Endothelial cell of umbilical vein (primary cell): ENCODE measurements around the gene RALGAPB. TPM values are rescaled to one million over a fixed set of nuclear protein-coding genes. Genes with fewer than 3 reads are reported as not detected.

Experiments used
- BruUV-seq: library from RNA; stranded (reverse); fragments of 400-500 nt; replicated peaks from 2 replicates; lab custom pipeline; 2021; lab: Mats Ljungman, UMichigan
- CTCF ChIA-PET: fragments of 300-600, 350-600 bp; sonication (Branson Sonifier 250); formaldehyde crosslinking; loops from one replicate; lab custom pipeline; 2021; ENCODE audit warnings: antibody characterized with exemption, inconsistent platforms; lab: Charles Lee
- POLR2A ChIA-PET: fragments of 300-600, 350-600 bp; sonication (Branson Sonifier 250); formaldehyde crosslinking; loops from one replicate; lab custom pipeline; 2021; ENCODE audit warnings: antibody characterized with exemption, inconsistent platforms; lab: Charles Lee
- DNase-seq: peaks from one replicate; pipeline ENCODE4 v3.0.0-alpha.2; 2011; ENCODE audit warnings: low read depth, low spot score
- FAIRE-seq: peaks from 2 replicates; lab custom pipeline; 2011; peaks lifted over from hg19 to GRCh38; lab: Jason Lieb, UNC
- H2AFZ ChIP-seq: 2 replicates; pipeline ENCODE4 v1.6.0; 2012; ENCODE audit warnings: low read depth, low read length, control low read depth, inconsistent platforms
- H3K27ac ChIP-seq: 2 replicates; pipeline ENCODE4 v1.5.1; 2011; ENCODE audit warnings: low read depth, mild to moderate bottlenecking, control low read depth, low read length, moderate library complexity; ENCODE audit not compliant: insufficient read depth
- H3K27me3 ChIP-seq, 2 experiments: 2 replicates each; pipeline versions ENCODE4 v1.6.0 to v1.6.1; 2011; ENCODE audit warnings: low read length in 2 of 2, mixed read lengths in 1 of 2; ENCODE audit not compliant: control insufficient read depth in 2 of 2, insufficient read depth in 2 of 2
- H3K36me3 ChIP-seq, 2 experiments: 2 replicates in 1 of 2; 3 replicates in 1 of 2; pipeline ENCODE4 v1.5.1; 2011; ENCODE audit warnings: low read length in 2 of 2, mild to moderate bottlenecking in 1 of 2, moderate library complexity in 1 of 2; ENCODE audit not compliant: control insufficient read depth in 2 of 2, insufficient read depth in 2 of 2; ENCODE audit errors: extremely low read depth in 1 of 2
- H3K4me1 ChIP-seq: 3 replicates; pipeline ENCODE4 v1.5.1; 2011; ENCODE audit warnings: mild to moderate bottlenecking, low read length; ENCODE audit not compliant: control insufficient read depth, insufficient read depth; ENCODE audit errors: extremely low read depth
- H3K4me2 ChIP-seq: 2 replicates; pipeline ENCODE4 v1.6.1; 2011; ENCODE audit warnings: low read length, control low read depth, mixed read lengths; ENCODE audit not compliant: insufficient read depth
- H3K4me3 ChIP-seq, 3 experiments: fragments of 200-600 bp in 1 of 3; sonication (generic), shearing (Covaris generic) in 1 of 3; replicated peaks in 1 of 3; 2 replicates each; pipeline ENCODE4 v1.5.1; 2011 to 2016; ENCODE audit warnings: control low read depth in 3 of 3, low read length in 3 of 3, mild to moderate bottlenecking in 2 of 3, inconsistent platforms in 1 of 3, low read depth in 1 of 3, moderate library complexity in 1 of 3; ENCODE audit not compliant: insufficient read depth in 1 of 3
- H3K79me2 ChIP-seq: 2 replicates; pipeline ENCODE4 v1.6.0; 2012; ENCODE audit warnings: low read length, inconsistent platforms; ENCODE audit not compliant: control insufficient read depth, insufficient read depth
- H3K9ac ChIP-seq: replicated peaks from 2 replicates; pipeline ENCODE3; 2011; ENCODE audit warnings: low read length, control low read depth; ENCODE audit not compliant: insufficient read depth; ENCODE audit errors: extremely low read depth
- H3K9me1 ChIP-seq: replicated peaks from 3 replicates; pipeline ENCODE4 v1.6.0; 2011; ENCODE audit warnings: mild to moderate bottlenecking, low read length; ENCODE audit not compliant: control insufficient read depth, insufficient read depth; ENCODE audit errors: extremely low read depth
- H3K9me3 ChIP-seq: replicated peaks from 2 replicates; pipeline ENCODE4 v1.5.1; 2012; ENCODE audit warnings: low read length, inconsistent platforms; ENCODE audit not compliant: control insufficient read depth, insufficient read depth
- H4K20me1 ChIP-seq: replicated peaks from 2 replicates; pipeline ENCODE3; 2011; ENCODE audit warnings: mild to moderate bottlenecking, low read length; ENCODE audit not compliant: control insufficient read depth, insufficient read depth; ENCODE audit errors: extremely low read depth
- CTCF ChIP-seq, 2 donors: IDR thresholded peaks; 1 replicate in 1 of 2; 2 replicates in 1 of 2; pipeline ENCODE4 v1.5.1; 2011; ENCODE audit warnings: low read length in 2 of 2, mild to moderate bottlenecking in 2 of 2, moderate library complexity in 2 of 2, control low read depth in 1 of 2, inconsistent platforms in 1 of 2, low read depth in 1 of 2; ENCODE audit not compliant: insufficient read depth in 1 of 2; ENCODE audit errors: extremely low read depth in 1 of 2
- EZH2 ChIP-seq: IDR thresholded peaks from 2 replicates; pipeline ENCODE4 v1.6.1; 2012; ENCODE audit warnings: borderline replicate concordance, low read depth, mild to moderate bottlenecking, moderate library complexity, low read length, inconsistent platforms; ENCODE audit not compliant: severe bottlenecking
- FOS ChIP-seq: IDR thresholded peaks from 2 replicates; pipeline ENCODE4 v1.6.1; 2011; ENCODE audit warnings: mild to moderate bottlenecking, low read length, moderate library complexity, borderline replicate concordance; ENCODE audit not compliant: insufficient read depth
- GATA2 ChIP-seq: IDR thresholded peaks from 2 replicates; pipeline ENCODE4 v1.7.0; 2011; ENCODE audit warnings: low read depth, mild to moderate bottlenecking, moderate library complexity, mixed read lengths, low read length; ENCODE audit not compliant: insufficient read length, insufficient read depth
- JUN ChIP-seq: IDR thresholded peaks from 2 replicates; pipeline ENCODE4 v1.6.1; 2011; ENCODE audit warnings: borderline replicate concordance, low read depth; ENCODE audit not compliant: insufficient read length, insufficient read depth
- MAX ChIP-seq: IDR thresholded peaks from 2 replicates; pipeline ENCODE4 v1.6.1; 2011; ENCODE audit not compliant: insufficient read depth, insufficient read length
- MYC ChIP-seq: IDR thresholded peaks from one replicate; pipeline ENCODE4 v1.6.1; 2011; ENCODE audit warnings: mild to moderate bottlenecking, low read depth, low read length
- POLR2A ChIP-seq: IDR thresholded peaks from 2 replicates; pipeline ENCODE4 v1.6.1; 2012; ENCODE audit warnings: low read depth, mild to moderate bottlenecking, control low read depth, low read length
- POLR2AphosphoS5 ChIP-seq: IDR thresholded peaks from 2 replicates; pipeline ENCODE4 v1.6.1; 2012; ENCODE audit warnings: low read depth, mild to moderate bottlenecking, control low read depth, low read length, moderate library complexity; ENCODE audit not compliant: insufficient read depth
- dilution Hi-C: fragments of 300-500 bp; cut with MboI; formaldehyde crosslinking; loops from one replicate; pipeline ENCODE4 v1.15.0; 2019; ENCODE audit warnings: low sequenced_read_pairs; ENCODE audit not compliant: extremely low pct_ligation_motif_present
- intact Hi-C: fragments of 100-400 bp; cut with micrococcal nuclease; formaldehyde crosslinking; loops from one replicate; pipeline ENCODE4 v1.10.0; 2022
- polyA plus RNA-seq, 4 experiments: library from polyadenylated mRNA; depleted of rRNA in 3 of 4; stranded (reverse) in 3 of 4; unstranded in 1 of 4; fragments of >200 nt; gene quantifications; 2 replicates each; pipeline versions ENCODE4 v1.2.1 to v1.2.3, GENCODE V29; 2011 to 2012; ENCODE audit warnings: missing spikeins in 1 of 4
- total RNA-seq: library from RNA; stranded (reverse); gene quantifications from 2 replicates; pipeline ENCODE4 v1.2.3, GENCODE V29; 2021

Gene RALGAPB
- total and polyA plus RNA-seq, 2 donors (not counting 3 experiments of a cell fraction or from before 2014, with no cell fraction given), result 12.8 to 38.7 TPM

GRCh38 chr20:38554986-38555385, 82.3 kb downstream of the RALGAPB start:
- H3K27ac ChIP-seq, result no peak overlapping the region
- no peaks in the 10 kb centered on the region for H3K9me1 ChIP-seq
- H2AFZ ChIP-seq, result no peak overlapping the region
- ChIA-PET CTCF (no interaction called here), POLR2A (no interaction called here)
- FAIRE-seq (no peak), DNase-seq (no peak)
- H3K4me2 ChIP-seq, result no peak overlapping the region
- dilution Hi-C loops, result no loop called here
- intact Hi-C loops, result no loop called here
- no peaks in the 10 kb centered on the region for H3K79me2 ChIP-seq
- TF ChIP-seq GATA2, result no peak
- no peak for TF ChIP-seq CTCF (IDR thresholded peaks at IDR 0.05; ENCODE audit: extremely low read depth in 1 of 2, insufficient read depth in 1 of 2, low read depth in 1 of 2, low read length in 2 of 2)
- TF ChIP-seq POLR2AphosphoS5, result no peak
- no peak for TF ChIP-seq FOS
- TF ChIP-seq MAX, result no peak
- BruUV-seq, result no TSS peak
- peaks cover 10% of the 10 kb centered on the region for H3K4me1 ChIP-seq
- H3K27me3 ChIP-seq, result no peaks in the 10 kb centered on the region
- peaks cover 8 to 9% of the 10 kb centered on the region in 2 experiments for H3K36me3 ChIP-seq
- H3K9me3 ChIP-seq, result no peaks in the 10 kb centered on the region
- no peaks in the 10 kb centered on the region for H4K20me1 ChIP-seq
- H3K9ac ChIP-seq, result no peak overlapping the region
- no peak overlapping the region for H3K4me3 ChIP-seq

GRCh38 chr20:38555395-38555794, 82.8 kb downstream of the RALGAPB start:
- no peak overlapping the region for H3K27ac ChIP-seq
- intact Hi-C loops, result no loop called here
- peaks cover 8 to 9% of the 10 kb centered on the region in 2 experiments for H3K36me3 ChIP-seq
- ChIA-PET POLR2A (no interaction called here), CTCF (no interaction called here)
- H3K9ac ChIP-seq, result no peak overlapping the region
- no peaks in the 10 kb centered on the region for H3K9me3 ChIP-seq
- H4K20me1 ChIP-seq, result no peaks in the 10 kb centered on the region
- DNase-seq (no peak), FAIRE-seq (no peak)
- TF ChIP-seq EZH2, result no peak
- TF ChIP-seq JUN, result no peak
- no peak for TF ChIP-seq MYC
- no peak for TF ChIP-seq GATA2
- TF ChIP-seq POLR2AphosphoS5, result no peak
- no peak for TF ChIP-seq CTCF (IDR thresholded peaks at IDR 0.05; ENCODE audit: extremely low read depth in 1 of 2, insufficient read depth in 1 of 2, low read depth in 1 of 2, low read length in 2 of 2)
- TF ChIP-seq POLR2A, result no peak
- no peak for TF ChIP-seq FOS
- H3K79me2 ChIP-seq, result no peaks in the 10 kb centered on the region
- H2AFZ ChIP-seq, result no peak overlapping the region
- no peak overlapping the region for H3K4me2 ChIP-seq
- no peak overlapping the region for H3K4me3 ChIP-seq
- H3K4me1 ChIP-seq, result peaks cover 10% of the 10 kb centered on the region
- H3K9me1 ChIP-seq, result no peaks in the 10 kb centered on the region
- no TSS peak for BruUV-seq
- no peaks in the 10 kb centered on the region for H3K27me3 ChIP-seq
- dilution Hi-C loops, result no loop called here
